ELF-1 (cell line): Measurements from ENCODE around the gene NAV2.
A peak's percentile ranks its signal among the peaks of the same experiment; 100 is the strongest.

Experiments
- DNase-seq: peaks from one replicate; pipeline ENCODE4 v3.0.0-alpha.2; 2016; ENCODE audit warnings: low read depth, low spot score

The NAV2 gene

GRCh38 chr11:19774817-19775580, 62.4 kb downstream of the NAV2 start:
- no peak for DNase-seq

- DNase-seq: no peak
Measured at GRCh38 chr11:19775622-19776021, 63.0 kb downstream of the NAV2 start.

GRCh38 chr11:19777039-19777376, 64.4 kb downstream of the NAV2 start:
- no peak for DNase-seq

GRCh38 chr11:19777377-19778102, 64.9 kb downstream of the NAV2 start:
- peak; percentile 68 for DNase-seq

GRCh38 chr11:19779740-19780139, 67.1 kb downstream of the NAV2 start:
- no peak for DNase-seq

GRCh38 chr11:19781351-19781750, 68.7 kb downstream of the NAV2 start:
- peak; percentile 57 for DNase-seq

GRCh38 chr11:19785265-19785664, 72.6 kb downstream of the NAV2 start:
- no peak for DNase-seq

- no peak for DNase-seq
Measured at GRCh38 chr11:19786644-19787043, 74.0 kb downstream of the NAV2 start.

- DNase-seq: no peak
Measured at GRCh38 chr11:19788435-19788834, 75.8 kb downstream of the NAV2 start.

GRCh38 chr11:19789245-19789644, 76.6 kb downstream of the NAV2 start:
- DNase-seq: no peak

- peak; percentile 13 for DNase-seq
Measured at GRCh38 chr11:19789835-19790710, 77.4 kb downstream of the NAV2 start.

- no peak for DNase-seq
Measured at GRCh38 chr11:19790831-19791552, 78.4 kb downstream of the NAV2 start.

- DNase-seq: peak; percentile 74
Measured at GRCh38 chr11:19792510-19792909, 79.9 kb downstream of the NAV2 start.

GRCh38 chr11:19793326-19793725, 80.7 kb downstream of the NAV2 start:
- DNase-seq: no peak

- no peak for DNase-seq
Measured at GRCh38 chr11:19794161-19794560, 81.5 kb downstream of the NAV2 start.

- no peak for DNase-seq
Measured at GRCh38 chr11:19795082-19795481, 82.4 kb downstream of the NAV2 start.

GRCh38 chr11:19800162-19800561, 87.5 kb downstream of the NAV2 start:
- DNase-seq: no peak

- DNase-seq: peak; percentile 63
Measured at GRCh38 chr11:19800714-19801519, 88.3 kb downstream of the NAV2 start.

- DNase-seq: no peak
Measured at GRCh38 chr11:19802773-19803293, 90.2 kb downstream of the NAV2 start.

GRCh38 chr11:19803506-19803998, 90.9 kb downstream of the NAV2 start:
- DNase-seq: peak; percentile 44
